IPS-18a (cell line): ENCODE data around the gene SANBR.

Experiments
- H3K27ac ChIP-seq: one replicate; pipeline ENCODE4 v1.5.1; 2013; ENCODE audit warnings: low read length
- H3K27me3 ChIP-seq: one replicate; pipeline ENCODE4 v1.6.1; 2013; ENCODE audit warnings: mild to moderate bottlenecking, low read length; ENCODE audit not compliant: control insufficient read depth, insufficient read depth
- H3K36me3 ChIP-seq: one replicate; pipeline ENCODE4 v1.6.1; 2013; ENCODE audit warnings: low read depth, low read length; ENCODE audit not compliant: control insufficient read depth
- H3K4me1 ChIP-seq: one replicate; pipeline ENCODE4 v1.6.1; 2013; ENCODE audit warnings: low read depth, low read length; ENCODE audit not compliant: control insufficient read depth
- H3K4me3 ChIP-seq: one replicate; pipeline ENCODE4 v1.5.1; 2013; ENCODE audit warnings: low read length
- H3K9ac ChIP-seq: one replicate; pipeline ENCODE4 v1.6.1; 2013; ENCODE audit warnings: mild to moderate bottlenecking, low read length, moderate library complexity
- H3K9me3 ChIP-seq: one replicate; pipeline ENCODE4 v1.6.1; 2013; ENCODE audit warnings: low read depth, low read length; ENCODE audit not compliant: control insufficient read depth

The SANBR gene

GRCh38 chr2:61090386-61090921 lies 24.8 kb downstream of the SANBR start:
- Histone ChIP-seq H3K4me3 (no peak overlapping the region), H3K9me3 (no peaks in the 10 kb centered on the region), H3K27me3 (no peaks in the 10 kb centered on the region), H3K4me1 (no peaks in the 10 kb centered on the region), H3K36me3 (peaks cover 2% of the 10 kb centered on the region), H3K9ac (no peak overlapping the region), H3K27ac (no peak overlapping the region)

- H3K4me1 ChIP-seq = no peaks in the 10 kb centered on the region
- no peak overlapping the region for H3K9ac ChIP-seq
- H3K4me3 ChIP-seq = no peak overlapping the region
- no peak overlapping the region for H3K27ac ChIP-seq
- H3K9me3 ChIP-seq = no peaks in the 10 kb centered on the region
- H3K27me3 ChIP-seq = no peaks in the 10 kb centered on the region
- H3K36me3 ChIP-seq = no peaks in the 10 kb centered on the region
These were observed 25.8 kb downstream of the SANBR start for GRCh38 chr2:61091485-61091884.

DNA sequence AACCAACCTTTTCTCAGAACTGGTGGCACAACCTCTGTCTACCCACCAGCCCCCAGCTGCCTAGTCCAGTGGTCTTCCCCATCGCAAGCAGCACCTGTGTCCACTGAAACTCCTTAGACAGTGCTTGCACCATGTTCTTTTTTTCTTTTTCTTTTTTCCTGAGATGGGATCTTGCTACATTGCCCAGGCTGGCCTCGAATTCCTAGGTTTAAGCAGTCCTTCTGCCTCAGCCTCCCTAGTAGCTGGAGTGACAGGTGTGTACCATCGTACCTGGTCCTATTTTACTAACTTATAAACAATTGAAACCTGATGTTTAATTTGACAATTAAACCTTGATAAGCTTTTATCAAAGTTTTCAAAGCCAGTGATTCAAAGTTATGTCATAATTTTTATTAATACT lies 30.8 kb downstream of the SANBR start:
- H3K9me3 ChIP-seq = no peaks in the 10 kb centered on the region
- H3K27me3 ChIP-seq = no peaks in the 10 kb centered on the region
- H3K27ac ChIP-seq = no peak overlapping the region
- no peaks in the 10 kb centered on the region for H3K4me1 ChIP-seq
- H3K4me3 ChIP-seq = no peak overlapping the region
- no peak overlapping the region for H3K9ac ChIP-seq
- H3K36me3 ChIP-seq = no peaks in the 10 kb centered on the region

DNA sequence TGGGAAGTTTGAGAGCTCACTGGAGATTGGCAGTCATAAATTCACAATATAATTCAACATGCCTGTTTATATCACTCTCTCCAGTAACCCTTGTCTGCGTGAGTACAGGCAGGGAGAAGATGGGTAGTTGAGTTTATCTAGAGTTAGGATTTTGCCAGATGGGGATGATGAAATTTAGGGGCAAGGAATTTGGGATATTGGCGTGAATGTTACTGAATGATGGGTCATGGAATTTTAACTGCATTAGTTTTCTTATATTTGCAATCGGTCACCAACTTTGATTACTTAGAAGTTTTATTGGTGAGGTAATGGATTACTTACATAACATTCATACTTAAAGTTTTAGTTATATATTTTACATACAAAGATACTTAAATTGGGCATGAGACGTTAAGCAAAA lies 35.1 kb downstream of the SANBR start:
- no peak overlapping the region for H3K9ac ChIP-seq
- H3K36me3 ChIP-seq = no peaks in the 10 kb centered on the region
- no peaks in the 10 kb centered on the region for H3K27me3 ChIP-seq
- H3K9me3 ChIP-seq = no peaks in the 10 kb centered on the region
- no peaks in the 10 kb centered on the region for H3K4me1 ChIP-seq
- no peak overlapping the region for H3K4me3 ChIP-seq
- no peak overlapping the region for H3K27ac ChIP-seq

GRCh38 chr2:61109291-61109690 lies 43.6 kb downstream of the SANBR start:
- no peak overlapping the region for H3K27ac ChIP-seq
- no peak overlapping the region for H3K4me3 ChIP-seq
- no peaks in the 10 kb centered on the region for H3K27me3 ChIP-seq
- H3K36me3 ChIP-seq = no peaks in the 10 kb centered on the region
- no peak overlapping the region for H3K9ac ChIP-seq
- no peaks in the 10 kb centered on the region for H3K4me1 ChIP-seq
- no peaks in the 10 kb centered on the region for H3K9me3 ChIP-seq

GRCh38 chr2:61111708-61112107 lies 46.0 kb downstream of the SANBR start:
- Histone ChIP-seq H3K27ac (no peak overlapping the region), H3K9ac (no peak overlapping the region), H3K27me3 (no peaks in the 10 kb centered on the region), H3K9me3 (no peaks in the 10 kb centered on the region), H3K4me3 (no peak overlapping the region), H3K36me3 (no peaks in the 10 kb centered on the region), H3K4me1 (no peaks in the 10 kb centered on the region)

GRCh38 chr2:61114147-61114546 lies 48.5 kb downstream of the SANBR start:
- Histone ChIP-seq H3K9ac (no peak overlapping the region), H3K36me3 (peaks cover 4% of the 10 kb centered on the region), H3K9me3 (no peaks in the 10 kb centered on the region), H3K4me3 (no peak overlapping the region), H3K27me3 (no peaks in the 10 kb centered on the region), H3K27ac (no peak overlapping the region), H3K4me1 (no peaks in the 10 kb centered on the region)
